SJSA1 (cell line): ENCODE data around the gene MORN5. TPM values are rescaled to one million over a fixed set of nuclear protein-coding genes. Genes with fewer than 3 reads are reported as not detected.

Source experiments
- DNase-seq, 2 experiments: peaks; one replicate each; pipeline ENCODE4 v3.0.0-alpha.2; 2015 to 2020; ENCODE audit warnings: low spot score in 2 of 2, low read depth in 1 of 2
- H3K27ac ChIP-seq: fragments of 250-450 bp; sonication (Bioruptor Pico); 2 replicates; pipeline ENCODE4 v1.5.1; 2020; ENCODE audit warnings: mild to moderate bottlenecking, moderate library complexity
- H3K27me3 ChIP-seq: fragments of 250-450 bp; sonication (Bioruptor Pico); replicated peaks from 2 replicates; pipeline ENCODE4 v1.5.1; 2020; ENCODE audit warnings: mild to moderate bottlenecking, moderate library complexity
- H3K36me3 ChIP-seq: fragments of 250-450 bp; sonication (Bioruptor Pico); 2 replicates; pipeline ENCODE4 v1.5.1; 2020; ENCODE audit warnings: mild to moderate bottlenecking
- H3K4me1 ChIP-seq: fragments of 250-450 bp; sonication (Bioruptor Pico); replicated peaks from 2 replicates; pipeline ENCODE4 v1.6.1; 2021; ENCODE audit warnings: mild to moderate bottlenecking
- H3K4me3 ChIP-seq: fragments of 250-450 bp; sonication (Bioruptor Pico); 2 replicates; pipeline ENCODE4 v1.5.1; 2020; ENCODE audit warnings: mild to moderate bottlenecking
- H3K9me3 ChIP-seq: fragments of 250-450 bp; sonication (Bioruptor Pico); replicated peaks from 2 replicates; pipeline ENCODE4 v1.5.1; 2020; ENCODE audit warnings: mild to moderate bottlenecking
- total RNA-seq: library from RNA; depleted of rRNA; stranded (reverse); fragments of >200 nt; shearing (Covaris generic); gene quantifications from 2 replicates; pipeline ENCODE4 v1.2.3, GENCODE V29; 2014

The MORN5 gene
- total RNA-seq, 1 experiment from 2014 or later = not detected

- H3K4me1 ChIP-seq = peaks cover 3% of the 10 kb centered on the region
- no peaks in the 10 kb centered on the region for H3K27me3 ChIP-seq
- H3K4me3 ChIP-seq = no peak overlapping the region
- DNase-seq = no peak
- H3K36me3 ChIP-seq = no peaks in the 10 kb centered on the region
- H3K9me3 ChIP-seq = no peaks in the 10 kb centered on the region
- H3K27ac ChIP-seq = no peak overlapping the region
These were observed 39.2 kb upstream of the MORN5 start for GRCh38 chr9:122120316-122121071.

- Histone ChIP-seq H3K9me3 (no peaks in the 10 kb centered on the region), H3K4me1 (peaks cover 12% of the 10 kb centered on the region)
These were observed 38.3 kb upstream of the MORN5 start for GRCh38 chr9:122121391-122121790.

DNA sequence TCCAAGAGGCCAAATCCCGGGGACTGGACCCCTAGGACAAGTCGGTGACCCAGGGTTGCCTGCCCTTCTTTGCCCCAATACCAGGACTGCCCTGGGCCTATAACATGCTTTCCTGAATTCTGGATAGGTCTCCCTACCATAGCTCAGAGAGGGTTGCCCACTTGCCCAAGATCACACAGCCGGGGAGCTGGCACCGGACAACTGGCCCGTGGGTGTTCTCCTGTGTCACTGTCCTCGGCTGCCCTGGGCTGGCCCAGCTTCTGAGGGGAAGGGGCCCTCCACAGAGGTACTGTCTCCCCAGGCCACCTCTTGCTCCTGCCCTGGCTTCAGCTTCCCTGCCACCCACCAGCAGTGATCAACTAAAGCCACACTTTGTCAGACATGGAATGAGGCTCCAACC is 37.8 kb upstream of the MORN5 start:
- Histone ChIP-seq H3K4me1 (peaks cover 15% of the 10 kb centered on the region), H3K4me3 (no peak overlapping the region), H3K27me3 (no peaks in the 10 kb centered on the region), H3K27ac (no peak overlapping the region), H3K36me3 (no peaks in the 10 kb centered on the region), H3K9me3 (no peaks in the 10 kb centered on the region)
- DNase-seq = no peak

More at GRCh38 chr9:122121391-122121790, 38.3 kb upstream of the MORN5 start:
- Histone ChIP-seq H3K36me3 (no peaks in the 10 kb centered on the region), H3K4me3 (no peak overlapping the region), H3K27me3 (no peaks in the 10 kb centered on the region), H3K27ac (no peak overlapping the region)
- DNase-seq = no peak

DNA sequence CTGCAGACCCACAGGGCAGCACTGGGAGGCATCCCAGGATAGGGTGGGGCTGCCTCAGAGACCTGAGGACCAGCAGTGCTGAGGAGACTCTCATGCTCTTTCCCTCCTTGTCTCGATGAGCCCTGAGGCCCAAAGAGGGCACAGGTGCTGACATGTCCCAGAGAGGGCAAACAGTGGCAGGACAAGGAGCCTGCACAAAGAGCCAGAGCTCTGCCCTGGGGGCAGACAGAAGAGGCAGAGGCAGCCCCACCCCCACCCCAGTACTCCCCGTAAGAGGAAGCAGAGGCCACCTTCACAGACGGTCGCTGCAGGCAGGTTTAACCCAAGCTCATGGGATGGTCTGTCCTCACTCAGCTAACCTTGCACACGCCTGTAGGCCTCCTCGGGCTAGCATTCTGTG is 37.2 kb upstream of the MORN5 start:
- Histone ChIP-seq H3K4me1 (peaks cover 15% of the 10 kb centered on the region), H3K27ac (no peak overlapping the region), H3K9me3 (no peaks in the 10 kb centered on the region), H3K4me3 (no peak overlapping the region), H3K27me3 (no peaks in the 10 kb centered on the region), H3K36me3 (no peaks in the 10 kb centered on the region)
- DNase-seq = no peak

- H3K9me3 ChIP-seq = no peaks in the 10 kb centered on the region
- H3K27ac ChIP-seq = no peak overlapping the region
- H3K36me3 ChIP-seq = no peaks in the 10 kb centered on the region
- no peaks in the 10 kb centered on the region for H3K27me3 ChIP-seq
- DNase-seq = peak; percentile 61 to 62
- peaks cover 15% of the 10 kb centered on the region for H3K4me1 ChIP-seq
- no peak overlapping the region for H3K4me3 ChIP-seq
These were observed 36.6 kb upstream of the MORN5 start for GRCh38 chr9:122122903-122123632.

DNA sequence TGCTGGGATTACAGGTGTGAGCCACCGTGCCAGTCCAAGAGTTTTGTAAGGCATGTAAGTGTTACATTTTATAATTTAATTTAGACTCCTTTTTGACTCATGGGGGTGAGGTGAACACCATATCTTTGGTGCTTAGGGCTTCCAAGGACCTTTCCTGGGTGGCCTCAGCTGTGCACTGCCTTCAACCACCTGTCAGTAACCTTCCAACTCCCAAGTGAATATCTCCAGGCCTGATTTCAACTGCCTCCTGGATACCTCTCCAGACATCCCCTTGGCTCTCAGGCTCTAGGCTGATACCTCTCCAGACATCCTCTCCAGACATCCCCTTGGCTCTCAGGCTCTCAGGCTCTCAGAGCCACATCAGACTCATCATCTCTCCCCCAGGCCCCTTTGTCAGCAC is 35.7 kb upstream of the MORN5 start:
- Histone ChIP-seq H3K9me3 (no peaks in the 10 kb centered on the region), H3K27ac (no peak overlapping the region), H3K27me3 (no peaks in the 10 kb centered on the region), H3K36me3 (no peaks in the 10 kb centered on the region), H3K4me3 (no peak overlapping the region), H3K4me1 (peaks cover 15% of the 10 kb centered on the region)
- no peak for DNase-seq

GRCh38 chr9:122124528-122124927 is 35.2 kb upstream of the MORN5 start:
- Histone ChIP-seq H3K9me3 (no peaks in the 10 kb centered on the region), H3K4me1 (peaks cover 15% of the 10 kb centered on the region), H3K36me3 (no peaks in the 10 kb centered on the region), H3K27me3 (no peaks in the 10 kb centered on the region), H3K27ac (no peak overlapping the region), H3K4me3 (no peak overlapping the region)
- no peak for DNase-seq

DNA sequence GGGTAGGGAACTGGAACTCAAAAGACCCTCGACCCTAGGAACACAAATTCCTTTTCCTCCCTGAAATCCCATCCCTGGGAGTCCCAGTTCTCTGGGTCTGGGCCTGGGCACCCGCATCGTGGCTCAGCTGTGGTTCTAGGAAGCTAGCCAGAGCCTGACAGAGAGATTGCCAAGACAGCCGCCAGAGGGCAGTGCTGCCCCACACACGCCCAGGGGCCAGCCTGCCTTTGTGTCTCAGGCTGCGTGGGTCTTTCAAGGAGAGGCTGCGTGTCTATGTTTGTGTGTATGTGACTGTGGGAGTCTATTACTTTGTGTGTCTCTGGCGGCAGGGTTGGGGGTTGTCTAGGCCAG is 34.6 kb upstream of the MORN5 start:
- Histone ChIP-seq H3K36me3 (no peaks in the 10 kb centered on the region), H3K9me3 (no peaks in the 10 kb centered on the region), H3K27ac (no peak overlapping the region), H3K27me3 (no peaks in the 10 kb centered on the region), H3K4me1 (peaks cover 15% of the 10 kb centered on the region), H3K4me3 (no peak overlapping the region)
- DNase-seq = peak; percentile 55 to 66

DNA sequence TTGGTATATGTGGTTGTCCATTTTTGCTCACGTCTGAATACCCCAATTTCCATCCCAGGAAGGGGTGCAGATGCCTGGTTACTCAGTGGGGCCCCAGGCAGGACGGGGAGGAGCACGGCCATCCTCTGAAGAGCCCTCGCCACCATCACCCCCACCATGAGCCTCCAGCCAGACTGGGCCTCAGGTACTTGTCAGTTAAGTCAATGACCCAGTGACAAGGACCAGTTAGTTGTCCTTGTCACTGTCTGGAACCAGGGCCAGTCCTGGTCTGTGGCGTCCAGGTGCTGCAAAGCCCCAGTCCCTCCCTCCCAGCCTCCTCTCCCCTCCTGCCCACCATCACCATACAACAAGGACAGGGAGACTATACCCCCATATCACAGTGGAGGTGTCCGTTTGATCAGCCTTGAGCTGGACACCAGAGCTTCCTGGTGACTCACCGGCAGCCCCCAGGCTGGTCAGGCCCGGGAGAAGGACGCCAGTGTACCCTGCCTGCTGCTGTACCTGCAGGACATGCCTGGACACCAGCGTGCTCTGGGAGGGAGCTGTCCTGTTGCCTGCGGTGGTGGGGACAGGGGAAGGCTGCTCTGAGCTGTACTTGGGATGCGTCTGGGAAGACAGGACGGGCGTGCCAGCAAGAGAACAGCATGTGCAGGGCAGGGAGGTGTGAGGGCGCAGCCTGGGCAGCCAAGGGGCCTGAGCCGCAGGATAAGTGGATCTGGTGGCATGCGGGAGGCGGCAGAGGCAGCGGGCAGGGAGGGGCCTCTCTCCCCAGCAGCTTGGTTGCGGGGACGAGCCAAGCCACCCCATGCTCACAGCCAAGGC is 34.0 kb upstream of the MORN5 start:
- Histone ChIP-seq H3K9me3 (no peaks in the 10 kb centered on the region), H3K4me1 (peaks cover 15% of the 10 kb centered on the region), H3K27me3 (no peaks in the 10 kb centered on the region), H3K36me3 (no peaks in the 10 kb centered on the region), H3K27ac (no peak overlapping the region), H3K4me3 (no peak overlapping the region)
- DNase-seq = no peak

DNA sequence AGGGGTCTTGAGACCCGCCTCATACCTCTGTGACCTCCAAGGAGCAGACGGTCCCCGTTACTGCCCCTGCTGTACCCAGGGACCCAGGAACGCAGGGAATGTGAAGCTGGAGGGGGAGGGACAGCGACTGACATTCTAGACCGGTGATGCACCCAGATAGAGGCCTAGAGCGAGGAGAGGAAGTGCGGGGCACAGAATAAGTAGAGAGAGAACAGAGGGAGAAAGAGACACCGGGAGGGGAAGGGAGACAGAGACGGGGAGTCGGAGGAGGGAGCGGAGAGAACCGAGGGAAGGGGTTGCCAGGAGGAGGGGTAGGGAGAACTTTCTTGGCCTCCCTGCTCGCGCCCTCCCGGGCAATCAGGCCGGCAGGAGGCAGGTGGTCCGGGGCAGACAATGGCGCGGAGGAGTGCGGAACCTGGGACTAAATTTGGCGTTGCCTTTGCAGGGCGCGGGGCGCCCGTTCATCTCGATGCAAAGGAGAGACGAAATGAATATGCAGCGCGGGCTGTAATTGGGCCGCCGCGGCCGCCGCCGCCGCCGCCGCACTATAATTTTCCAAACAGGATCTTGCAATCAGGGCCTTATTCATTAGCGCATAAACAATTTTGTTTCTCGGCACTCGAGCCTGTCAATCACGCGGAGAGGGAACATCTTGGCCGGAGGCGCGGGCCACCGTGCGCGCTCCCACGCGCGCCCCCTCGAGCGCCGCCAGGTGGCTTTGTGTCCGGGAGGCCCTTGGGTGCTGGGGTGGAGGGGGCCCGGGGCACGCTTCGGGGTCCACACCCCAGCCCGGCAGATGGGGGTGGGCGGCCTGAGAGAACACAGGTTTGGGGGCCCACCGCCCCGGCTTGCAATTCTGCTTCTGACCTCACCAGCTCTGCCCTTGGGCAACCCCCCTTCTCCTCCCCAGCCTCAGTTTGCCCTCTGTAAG is 33.1 kb upstream of the MORN5 start:
- H3K27ac ChIP-seq = no peak overlapping the region
- no peaks in the 10 kb centered on the region for H3K9me3 ChIP-seq

GRCh38 chr9:122127396-122127798 is 32.3 kb upstream of the MORN5 start:
- H3K4me1 ChIP-seq = peaks cover 15% of the 10 kb centered on the region
- no peak overlapping the region for H3K27ac ChIP-seq
- no peaks in the 10 kb centered on the region for H3K27me3 ChIP-seq
- DNase-seq = no peak
- no peak overlapping the region for H3K4me3 ChIP-seq
- no peaks in the 10 kb centered on the region for H3K36me3 ChIP-seq
- H3K9me3 ChIP-seq = no peaks in the 10 kb centered on the region

More for the DNA sequence above, 33.1 kb upstream of the MORN5 start:
- Histone ChIP-seq H3K36me3 (no peaks in the 10 kb centered on the region), H3K4me3 (no peak overlapping the region), H3K4me1 (peaks cover 15% of the 10 kb centered on the region), H3K27me3 (no peaks in the 10 kb centered on the region)
- peak in 1 of 2 experiments; percentile 9 for DNase-seq

DNA sequence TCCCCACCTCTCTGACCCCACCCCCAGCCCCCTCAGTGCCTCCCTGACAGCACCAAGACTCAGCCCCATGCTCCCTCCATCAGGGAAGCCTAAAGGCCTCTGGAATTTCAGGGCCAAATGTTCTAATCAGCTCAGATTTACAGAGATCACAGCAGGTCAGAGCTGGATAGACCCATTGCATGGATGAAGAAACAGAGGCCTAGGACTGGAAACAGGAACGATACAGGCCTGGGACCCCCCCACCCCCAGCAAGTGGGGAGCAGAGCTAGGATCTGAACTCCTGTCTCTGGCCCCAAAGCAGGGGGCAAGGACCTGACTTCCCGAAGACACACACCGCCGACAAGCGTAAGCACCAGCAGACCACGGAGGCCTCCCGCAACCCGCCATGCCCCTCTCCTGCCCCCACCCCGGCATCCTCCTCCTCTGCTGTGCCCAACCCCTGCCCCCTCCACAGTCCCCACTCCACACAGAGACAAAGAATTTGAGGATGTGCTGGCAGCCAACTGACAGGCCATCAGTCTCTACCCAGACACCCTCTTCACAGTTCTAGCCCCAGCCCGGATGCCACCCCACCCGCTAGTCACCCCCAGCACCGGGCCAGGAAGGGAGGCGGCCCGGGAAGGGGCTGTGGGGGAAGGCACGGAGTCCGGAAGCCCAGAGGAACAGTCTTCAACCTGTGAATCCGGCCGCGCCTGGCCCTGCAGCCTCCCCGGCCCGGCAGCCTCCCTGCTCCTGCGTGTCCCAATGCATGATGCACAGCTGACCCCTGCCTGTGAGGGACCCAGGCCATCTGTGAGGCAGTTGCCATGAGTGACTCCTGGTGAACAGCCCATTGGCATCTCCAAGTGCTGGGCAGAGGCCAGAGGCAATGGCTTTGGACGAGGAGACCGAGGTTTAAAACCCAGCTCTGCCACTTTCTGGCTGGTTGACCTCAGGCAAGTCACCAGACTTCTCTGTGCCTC is 31.4 kb upstream of the MORN5 start:
- Histone ChIP-seq H3K27ac (no peak overlapping the region), H3K9me3 (no peaks in the 10 kb centered on the region), H3K27me3 (no peaks in the 10 kb centered on the region), H3K36me3 (no peaks in the 10 kb centered on the region), H3K4me3 (no peak overlapping the region), H3K4me1 (peaks cover 15% of the 10 kb centered on the region)
- DNase-seq = no peak
